Measurements from ENCODE around the gene JAM3. TPM values are rescaled to one million over a fixed set of nuclear protein-coding genes. Genes with fewer than 3 reads are reported as not detected.

JAM3 gene
- total and polyA plus RNA-seq, 2 of the 8 experiments (the other 6 are each of a cell fraction or from before 2014, with no cell fraction given): 19.6 to 42.8 TPM

GRCh38 chr11:134065381-134065780 lies 3.5 kb upstream of the JAM3 start:
- Histone ChIP-seq H3K79me2 (ENCODE audit: control insufficient read depth in 1 of 2, insufficient read depth in 2 of 2, low read length in 2 of 2) (0 out of 4 replicates have a peak, but pooled peaks cover 0 to 2% of the 10 kb centered on the region in 2 experiments), H4K5ac (ENCODE audit: insufficient read length, low read depth, low read length) (no peak overlapping the region), H3K4me1 (replicated peaks in 1 of 4; ENCODE audit: control insufficient read depth in 3 of 4, insufficient read depth in 4 of 4, low read length in 3 of 4) (peaks cover 0 to 6% (median 2%) of the 10 kb centered on the region in 4 experiments; a peak in 4 of 7 replicates), H2AK5ac (ENCODE audit: low read depth, low read length) (no peak overlapping the region), H2BK12ac (ENCODE audit: low read depth, low read length) (no peak overlapping the region), H3K9me3 (ENCODE audit: insufficient read depth in 2 of 2, low read depth in 1 of 2, low read length in 1 of 2) (no peaks in the 10 kb centered on the region), H3K27me3 (replicated peaks in 1 of 4; ENCODE audit: control insufficient read depth in 3 of 4, extremely low read depth in 1 of 4, insufficient read depth in 3 of 4, low read length in 3 of 4) (peaks cover 0 to 2% (median 0%) of the 10 kb centered on the region in 4 experiments; a peak in 3 of 7 replicates), H2BK120ac (replicated peaks; ENCODE audit: low read depth, low read length) (no peak overlapping the region), H4K8ac (ENCODE audit: extremely low read depth, insufficient read depth, low read length) (no peak overlapping the region), H3K27ac (ENCODE audit: low read depth, low read length) (no peak overlapping the region), H3K18ac (ENCODE audit: extremely low read depth, low read length) (no peak overlapping the region), H3K23ac (ENCODE audit: insufficient read length) (no peak overlapping the region), H4K91ac (replicated peaks; ENCODE audit: insufficient read length, low read length) (no peak overlapping the region), H2BK5ac (ENCODE audit: low read depth, low read length) (no peak overlapping the region), H3K79me1 (ENCODE audit: low read depth, low read length) (peaks cover 5% of the 10 kb centered on the region; the same call in 1 of the 2 replicates), H3K9ac (replicated peaks in 1 of 4; ENCODE audit: extremely low read depth in 1 of 4, low read depth in 3 of 4, low read length in 3 of 4) (no peak overlapping the region), H2BK15ac (ENCODE audit: low read length) (no peak overlapping the region), H3K36me3 (ENCODE audit: control insufficient read depth in 2 of 4, insufficient read depth in 4 of 4, low read length in 3 of 4) (no peaks in the 10 kb centered on the region), H3K4me3 (ENCODE audit: extremely low read depth in 1 of 4, insufficient read depth in 2 of 4, low read depth in 3 of 4, low read length in 4 of 4) (no peak overlapping the region), H3K23me2 (ENCODE audit: low read depth, low read length) (peaks cover 2% of the 10 kb centered on the region), H2BK20ac (ENCODE audit: low read length) (no peak overlapping the region), H3K4ac (replicated peaks; ENCODE audit: insufficient read length, low read depth, low read length) (no peak overlapping the region), H4K20me1 (replicated peaks in 1 of 2; ENCODE audit: control insufficient read depth in 1 of 2, insufficient read depth in 2 of 2, low read length in 2 of 2) (peaks cover 0 to 2% of the 10 kb centered on the region in 2 experiments), H3K14ac (ENCODE audit: insufficient read length) (no peak overlapping the region), H3K56ac (replicated peaks; ENCODE audit: insufficient read length, low read depth, low read length) (no peak overlapping the region), H3K4me2 (ENCODE audit: insufficient read depth in 1 of 2, low read depth in 2 of 2, low read length in 2 of 2) (no peak overlapping the region), H2AFZ (ENCODE audit: low read length) (no peak overlapping the region)
- FAIRE-seq: no peak
- ChIA-PET CTCF (ENCODE audit: partially characterized antibody) (interaction anchor here (0.6 to 2.1 kb wide), 3 partner anchors 11 to 14 kb away, joined by 3 to 7 read pairs (median 6); no protein-coding TSS in a partner anchor), POLR2A (ENCODE audit: partially characterized antibody) (no interaction called here)
- WGBS, 2 experiments (ENCODE audit: extremely low coverage in 1 of 2, insufficient coverage in 1 of 2, insufficient read length in 1 of 2, insufficient replicate concordance in 2 of 2, low coverage in 1 of 2, low lambda C conversion rate in 2 of 2, missing lambda C conversion rate in 1 of 2): 98% methylated on average over 3 of the region's 3 CpGs; no CpG with 5 or more reads in 1 of the 2 experiments
- no peak for DNase-seq (ENCODE audit: low read depth in 1 of 2, low spot score in 2 of 2)
- no peak for TF ChIP-seq KDM1A (IDR thresholded peaks at IDR 0.05; ENCODE audit: borderline replicate concordance, low read length)
- no peak for TF ChIP-seq USF2 (IDR thresholded peaks at IDR 0.05; ENCODE audit: low read length)
- no peak for TF ChIP-seq SP2 (IDR thresholded peaks at IDR 0.05; ENCODE audit: low read length)
- TF ChIP-seq NRF1 (IDR thresholded peaks at IDR 0.05; ENCODE audit: low read depth, low read length): no peak
- no peak for TF ChIP-seq KDM4A (IDR thresholded peaks at IDR 0.05; ENCODE audit: low read depth, low read length, severe bottlenecking)
- TF ChIP-seq EGR1 (IDR thresholded peaks at IDR 0.05; ENCODE audit: borderline replicate concordance, low read depth, low read length): no peak
- TF ChIP-seq YY1 (IDR thresholded peaks at IDR 0.05; ENCODE audit: low read depth, low read length): no peak
- TF ChIP-seq NANOG (IDR thresholded peaks at IDR 0.05; ENCODE audit: insufficient read depth, low read depth, low read length, poor library complexity, severe bottlenecking): no peak
- no peak for TF ChIP-seq RBBP5 (IDR thresholded peaks at IDR 0.05; ENCODE audit: borderline replicate concordance, low read depth, low read length)
- TF ChIP-seq POLR2AphosphoS5 (IDR thresholded peaks at IDR 0.05; ENCODE audit: low read depth, low read length): no peak
- TF ChIP-seq ASH2L (IDR thresholded peaks at IDR 0.05; ENCODE audit: low read length): no peak
- no peak for TF ChIP-seq ATF3 (IDR thresholded peaks at IDR 0.05; ENCODE audit: insufficient read depth, low read depth, low read length)
- no peak for TF ChIP-seq JUN (IDR thresholded peaks at IDR 0.05; ENCODE audit: low read depth, low read length)

Data from H1 (cell line).